SJCRH30 (cell line): ENCODE measurements around the gene AFAP1L2. TPM values are rescaled to one million over a fixed set of nuclear protein-coding genes. Genes with fewer than 3 reads are reported as not detected.

Experiments used
- DNase-seq, 2 experiments: peaks; one replicate each; pipeline ENCODE4 v3.0.0-alpha.2; 2015 to 2020
- H3K27ac ChIP-seq: fragments of 250-450 bp; sonication (Bioruptor Pico); 2 replicates; pipeline ENCODE4 v1.5.1; 2020; ENCODE audit warnings: mild to moderate bottlenecking, moderate library complexity
- H3K27me3 ChIP-seq: fragments of 250-450 bp; sonication (Bioruptor Pico); 2 replicates; pipeline ENCODE4 v1.5.1; 2020; ENCODE audit warnings: mild to moderate bottlenecking, moderate library complexity
- H3K36me3 ChIP-seq: fragments of 250-450 bp; sonication (Bioruptor Pico); 2 replicates; pipeline ENCODE4 v1.5.1; 2020; ENCODE audit warnings: mild to moderate bottlenecking, moderate library complexity
- H3K4me1 ChIP-seq: fragments of 250-450 bp; sonication (Bioruptor Pico); 2 replicates; pipeline ENCODE4 v1.5.1; 2020; ENCODE audit warnings: mild to moderate bottlenecking, moderate library complexity
- H3K4me3 ChIP-seq: fragments of 250-450 bp; sonication (Bioruptor Pico); 2 replicates; pipeline ENCODE4 v1.5.1; 2020; ENCODE audit warnings: mild to moderate bottlenecking, moderate library complexity
- H3K9me3 ChIP-seq: fragments of 250-450 bp; sonication (Bioruptor Pico); replicated peaks from 2 replicates; pipeline ENCODE4 v1.5.1; 2020; ENCODE audit warnings: mild to moderate bottlenecking, moderate library complexity
- total RNA-seq: library from RNA; depleted of rRNA; stranded (reverse); fragments of >200 nt; shearing (Covaris generic); gene quantifications from 2 replicates; pipeline ENCODE4 v1.2.3, GENCODE V29; 2014

Gene AFAP1L2
- total RNA-seq, 1 experiment from 2014 or later: 1.8 TPM

- Histone ChIP-seq H3K4me3 (no peak overlapping the region), H3K27ac (no peak overlapping the region), H3K9me3 (0 out of 2 replicates have a peak, but pooled peaks cover 2% of the 10 kb centered on the region), H3K4me1 (no peaks in the 10 kb centered on the region), H3K27me3 (0 out of 2 replicates have a peak, but pooled peaks cover 3% of the 10 kb centered on the region), H3K36me3 (no peaks in the 10 kb centered on the region)
- DNase-seq: no peak
Observed at GRCh38 chr10:114285961-114286441, 118.3 kb downstream of the AFAP1L2 start.

- H3K9me3 ChIP-seq: 0 out of 2 replicates have a peak, but pooled peaks cover 2% of the 10 kb centered on the region
Observed at GRCh38 chr10:114284346-114285071, 119.8 kb downstream of the AFAP1L2 start.

GRCh38 chr10:114283535-114284234, 120.6 kb downstream of the AFAP1L2 start:
- DNase-seq: no peak

More at GRCh38 chr10:114284346-114285071, 119.8 kb downstream of the AFAP1L2 start:
- no peak overlapping the region for H3K4me3 ChIP-seq
- no peaks in the 10 kb centered on the region for H3K4me1 ChIP-seq
- H3K27ac ChIP-seq: no peak overlapping the region
- H3K36me3 ChIP-seq: no peaks in the 10 kb centered on the region
- no peak for DNase-seq
- 0 out of 2 replicates have a peak, but pooled peaks cover 3% of the 10 kb centered on the region for H3K27me3 ChIP-seq

GRCh38 chr10:114283091-114283490, 121.2 kb downstream of the AFAP1L2 start:
- DNase-seq: no peak
- Histone ChIP-seq H3K27ac (no peak overlapping the region), H3K27me3 (0 out of 2 replicates have a peak, but pooled peaks cover 3% of the 10 kb centered on the region), H3K4me3 (no peak overlapping the region), H3K36me3 (no peaks in the 10 kb centered on the region), H3K4me1 (no peaks in the 10 kb centered on the region), H3K9me3 (0 out of 2 replicates have a peak, but pooled peaks cover 2% of the 10 kb centered on the region)

More at GRCh38 chr10:114283535-114284234, 120.6 kb downstream of the AFAP1L2 start:
- Histone ChIP-seq H3K4me1 (no peaks in the 10 kb centered on the region), H3K27ac (no peak overlapping the region), H3K4me3 (no peak overlapping the region), H3K36me3 (no peaks in the 10 kb centered on the region), H3K27me3 (0 out of 2 replicates have a peak, but pooled peaks cover 3% of the 10 kb centered on the region), H3K9me3 (0 out of 2 replicates have a peak, but pooled peaks cover 2% of the 10 kb centered on the region)

- Histone ChIP-seq H3K27me3 (0 out of 2 replicates have a peak, but pooled peaks cover 3% of the 10 kb centered on the region), H3K9me3 (0 out of 2 replicates have a peak, but pooled peaks cover 2% of the 10 kb centered on the region), H3K27ac (no peak overlapping the region), H3K4me3 (no peak overlapping the region), H3K4me1 (no peaks in the 10 kb centered on the region), H3K36me3 (no peaks in the 10 kb centered on the region)
- no peak for DNase-seq
Observed at GRCh38 chr10:114282526-114282925, 121.8 kb downstream of the AFAP1L2 start.

GRCh38 chr10:114281461-114281860, 122.8 kb downstream of the AFAP1L2 start:
- Histone ChIP-seq H3K27me3 (0 out of 2 replicates have a peak, but pooled peaks cover 3% of the 10 kb centered on the region), H3K4me3 (no peak overlapping the region), H3K36me3 (no peaks in the 10 kb centered on the region), H3K27ac (no peak overlapping the region), H3K4me1 (no peaks in the 10 kb centered on the region), H3K9me3 (0 out of 2 replicates have a peak, but pooled peaks cover 2% of the 10 kb centered on the region)
- no peak for DNase-seq

GRCh38 chr10:114281006-114281405, 123.3 kb downstream of the AFAP1L2 start:
- Histone ChIP-seq H3K27ac (no peak overlapping the region), H3K4me3 (no peak overlapping the region), H3K4me1 (no peaks in the 10 kb centered on the region), H3K36me3 (no peaks in the 10 kb centered on the region), H3K27me3 (0 out of 2 replicates have a peak, but pooled peaks cover 3% of the 10 kb centered on the region), H3K9me3 (0 out of 2 replicates have a peak, but pooled peaks cover 2% of the 10 kb centered on the region)
- DNase-seq: no peak

- Histone ChIP-seq H3K4me3 (no peak overlapping the region), H3K4me1 (no peaks in the 10 kb centered on the region), H3K27ac (no peak overlapping the region), H3K27me3 (0 out of 2 replicates have a peak, but pooled peaks cover 3% of the 10 kb centered on the region), H3K9me3 (0 out of 2 replicates have a peak, but pooled peaks cover 2% of the 10 kb centered on the region), H3K36me3 (no peaks in the 10 kb centered on the region)
- DNase-seq: no peak
Observed at GRCh38 chr10:114279901-114280644, 124.2 kb downstream of the AFAP1L2 start.

GRCh38 chr10:114279289-114279688, 125.0 kb downstream of the AFAP1L2 start:
- H3K27ac ChIP-seq: no peak overlapping the region
- no peaks in the 10 kb centered on the region for H3K36me3 ChIP-seq
- no peak for DNase-seq

GRCh38 chr10:114278884-114279191, 125.5 kb downstream of the AFAP1L2 start:
- Histone ChIP-seq H3K4me1 (no peaks in the 10 kb centered on the region), H3K27ac (no peak overlapping the region), H3K4me3 (no peak overlapping the region), H3K36me3 (no peaks in the 10 kb centered on the region), H3K27me3 (0 out of 2 replicates have a peak, but pooled peaks cover 3% of the 10 kb centered on the region), H3K9me3 (0 out of 2 replicates have a peak, but pooled peaks cover under 1% of the 10 kb centered on the region)
- DNase-seq: no peak

More at GRCh38 chr10:114279289-114279688, 125.0 kb downstream of the AFAP1L2 start:
- H3K27me3 ChIP-seq: 0 out of 2 replicates have a peak, but pooled peaks cover 3% of the 10 kb centered on the region
- no peak overlapping the region for H3K4me3 ChIP-seq
- H3K9me3 ChIP-seq: 0 out of 2 replicates have a peak, but pooled peaks cover 2% of the 10 kb centered on the region
- H3K4me1 ChIP-seq: no peaks in the 10 kb centered on the region

- no peaks in the 10 kb centered on the region for H3K27me3 ChIP-seq
- DNase-seq: no peak
- H3K27ac ChIP-seq: no peak overlapping the region
- no peaks in the 10 kb centered on the region for H3K36me3 ChIP-seq
- no peaks in the 10 kb centered on the region for H3K9me3 ChIP-seq
- no peak overlapping the region for H3K4me3 ChIP-seq
- H3K4me1 ChIP-seq: no peaks in the 10 kb centered on the region
Observed at GRCh38 chr10:114278140-114278883, 126.0 kb downstream of the AFAP1L2 start.

- Histone ChIP-seq H3K4me3 (no peak overlapping the region), H3K36me3 (no peaks in the 10 kb centered on the region), H3K27me3 (no peaks in the 10 kb centered on the region), H3K9me3 (no peaks in the 10 kb centered on the region), H3K27ac (no peak overlapping the region), H3K4me1 (peaks cover 5% of the 10 kb centered on the region)
- DNase-seq: no peak
Observed at GRCh38 chr10:114276671-114277070, 127.6 kb downstream of the AFAP1L2 start.

- Histone ChIP-seq H3K4me3 (no peak overlapping the region), H3K27ac (no peak overlapping the region), H3K9me3 (no peaks in the 10 kb centered on the region), H3K4me1 (peaks cover 10% of the 10 kb centered on the region), H3K27me3 (no peaks in the 10 kb centered on the region), H3K36me3 (no peaks in the 10 kb centered on the region)
- no peak for DNase-seq
Observed at GRCh38 chr10:114276066-114276465, 128.2 kb downstream of the AFAP1L2 start.
